Measurements from ENCODE around the gene FGD2. TPM values are rescaled to one million over a fixed set of nuclear protein-coding genes. Genes with fewer than 3 reads are reported as not detected.

The FGD2 gene
- total and polyA plus RNA-seq, 2 donors (not counting 3 experiments of a cell fraction or from before 2014, with no cell fraction given), result not detected

DNA sequence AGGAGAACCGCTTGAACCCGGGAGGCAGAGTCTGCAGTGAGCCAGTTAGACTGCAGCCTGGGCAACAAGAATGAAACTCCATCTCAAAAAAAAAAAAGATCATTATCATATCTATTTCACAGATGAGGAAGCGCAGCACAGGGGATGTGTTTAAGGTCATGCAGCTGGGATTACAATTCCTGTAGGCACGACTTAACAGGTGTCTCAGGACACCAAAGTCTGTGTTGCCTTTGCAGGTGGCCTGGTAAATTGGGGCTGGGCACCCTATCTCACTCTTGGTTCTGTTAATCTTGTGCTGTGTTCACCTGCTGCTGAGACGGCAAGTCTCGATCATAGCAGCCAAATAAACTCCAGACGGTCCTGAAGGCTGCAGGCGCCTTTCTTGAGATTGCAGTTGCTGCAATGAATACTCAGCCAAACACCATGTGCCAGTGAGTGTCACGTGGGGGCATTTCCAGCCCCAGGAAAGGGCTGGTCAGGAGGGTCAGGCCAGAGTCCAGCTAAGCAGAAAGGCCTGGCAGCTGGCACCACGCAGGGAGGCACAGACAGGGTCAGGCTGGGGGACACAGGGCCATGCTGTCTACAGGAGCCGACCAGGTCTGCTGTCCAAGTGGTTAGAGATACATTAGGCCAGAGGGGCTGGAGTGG is 55.8 kb downstream of the FGD2 start:
- H3K27ac ChIP-seq (ENCODE audit: insufficient read depth, low read depth, low read length), result no peak overlapping the region
- H3K4me2 ChIP-seq (ENCODE audit: insufficient read depth, low read length), result no peak overlapping the region
- BruUV-seq (replicated peaks), result no TSS peak
- peaks cover 9% of the 10 kb centered on the region for H3K4me1 ChIP-seq (ENCODE audit: control insufficient read depth, extremely low read depth, insufficient read depth, low read length)
- dilution Hi-C loops (cut with MboI; ENCODE audit: extremely low pct_ligation_motif_present, low sequenced_read_pairs), result no loop called here
- FAIRE-seq, result no peak
- no peak for DNase-seq (ENCODE audit: low read depth, low spot score)
- H3K9me1 ChIP-seq (replicated peaks; ENCODE audit: control insufficient read depth, extremely low read depth, insufficient read depth, low read length), result no peaks in the 10 kb centered on the region
- TF ChIP-seq FOS (IDR thresholded peaks at IDR 0.05; ENCODE audit: borderline replicate concordance, insufficient read depth, low read length) (no peak), GATA2 (IDR thresholded peaks at IDR 0.05; ENCODE audit: insufficient read depth, insufficient read length, low read depth, low read length) (no peak), EZH2 (IDR thresholded peaks at IDR 0.05; ENCODE audit: borderline replicate concordance, low read depth, low read length, severe bottlenecking) (no peak)
- no peak overlapping the region for H2AFZ ChIP-seq (ENCODE audit: low read depth, low read length)
- no peaks in the 10 kb centered on the region for H3K36me3 ChIP-seq (ENCODE audit: control insufficient read depth in 2 of 2, extremely low read depth in 1 of 2, insufficient read depth in 2 of 2, low read length in 2 of 2)
- intact Hi-C loops (cut with micrococcal nuclease), result no loop called here
- no peaks in the 10 kb centered on the region for H4K20me1 ChIP-seq (replicated peaks; ENCODE audit: control insufficient read depth, extremely low read depth, insufficient read depth, low read length)
- no peaks in the 10 kb centered on the region for H3K27me3 ChIP-seq (ENCODE audit: control insufficient read depth in 2 of 2, insufficient read depth in 2 of 2, low read length in 2 of 2)
- no peak overlapping the region for H3K4me3 ChIP-seq (replicated peaks in 1 of 3; ENCODE audit: insufficient read depth in 1 of 3, low read depth in 1 of 3, low read length in 3 of 3)
- H3K79me2 ChIP-seq (ENCODE audit: control insufficient read depth, insufficient read depth, low read length), result no peaks in the 10 kb centered on the region
- CTCF ChIA-PET, result interaction anchor here (2.4 to 15.2 kb wide), 3 partner anchors 10 to 110 kb away, joined by 7 to 399 read pairs (median 15); partner anchors contain the start of gene PIM1
- no peak overlapping the region for H3K9ac ChIP-seq (replicated peaks; ENCODE audit: extremely low read depth, insufficient read depth, low read length)
- POLR2A ChIA-PET, result no interaction called here
- no peaks in the 10 kb centered on the region for H3K9me3 ChIP-seq (replicated peaks; ENCODE audit: control insufficient read depth, insufficient read depth, low read length)

DNA sequence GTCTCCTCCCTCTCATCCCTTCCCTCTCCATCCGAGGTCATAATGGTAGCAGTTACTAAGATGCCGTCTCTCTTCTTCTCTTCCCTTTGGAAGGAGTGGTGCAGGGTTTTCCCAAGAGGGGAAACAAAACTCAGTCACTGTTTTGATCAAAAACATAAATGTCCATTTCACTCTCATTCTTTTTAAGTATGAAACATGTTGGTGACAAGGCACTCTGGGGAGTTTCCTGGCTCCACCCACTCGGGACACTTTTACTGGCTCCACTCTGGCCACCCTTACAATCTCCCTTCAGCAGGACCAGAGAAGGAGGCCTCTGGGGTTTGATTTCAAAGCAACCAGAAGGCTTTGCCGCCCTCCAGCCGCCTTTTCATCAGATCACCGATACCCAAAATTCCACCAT is 57.0 kb downstream of the FGD2 start:
- Histone ChIP-seq H3K4me1 (ENCODE audit: control insufficient read depth, extremely low read depth, insufficient read depth, low read length) (peaks cover 9% of the 10 kb centered on the region), H3K79me2 (ENCODE audit: control insufficient read depth, insufficient read depth, low read length) (no peaks in the 10 kb centered on the region), H3K9me3 (replicated peaks; ENCODE audit: control insufficient read depth, insufficient read depth, low read length) (no peaks in the 10 kb centered on the region), H2AFZ (ENCODE audit: low read depth, low read length) (no peak overlapping the region), H3K9ac (replicated peaks; ENCODE audit: extremely low read depth, insufficient read depth, low read length) (no peak overlapping the region), H4K20me1 (replicated peaks; ENCODE audit: control insufficient read depth, extremely low read depth, insufficient read depth, low read length) (no peaks in the 10 kb centered on the region), H3K27me3 (ENCODE audit: control insufficient read depth in 2 of 2, insufficient read depth in 2 of 2, low read length in 2 of 2) (no peaks in the 10 kb centered on the region), H3K27ac (ENCODE audit: insufficient read depth, low read depth, low read length) (no peak overlapping the region), H3K9me1 (replicated peaks; ENCODE audit: control insufficient read depth, extremely low read depth, insufficient read depth, low read length) (no peaks in the 10 kb centered on the region), H3K4me2 (ENCODE audit: insufficient read depth, low read length) (no peak overlapping the region), H3K4me3 (replicated peaks in 1 of 3; ENCODE audit: insufficient read depth in 1 of 3, low read depth in 1 of 3, low read length in 3 of 3) (no peak overlapping the region), H3K36me3 (ENCODE audit: control insufficient read depth in 2 of 2, extremely low read depth in 1 of 2, insufficient read depth in 2 of 2, low read length in 2 of 2) (no peaks in the 10 kb centered on the region)
- POLR2A ChIA-PET, result no interaction called here
- dilution Hi-C loops (cut with MboI; ENCODE audit: extremely low pct_ligation_motif_present, low sequenced_read_pairs) (no loop called here), intact Hi-C loops (cut with micrococcal nuclease) (no loop called here)
- TF ChIP-seq POLR2A (IDR thresholded peaks at IDR 0.05; ENCODE audit: low read depth, low read length) (no peak), FOS (IDR thresholded peaks at IDR 0.05; ENCODE audit: borderline replicate concordance, insufficient read depth, low read length) (no peak), JUN (IDR thresholded peaks at IDR 0.05; ENCODE audit: borderline replicate concordance, insufficient read depth, insufficient read length, low read depth) (no peak), MYC (IDR thresholded peaks at IDR 0.05; ENCODE audit: low read depth, low read length) (no peak), POLR2AphosphoS5 (IDR thresholded peaks at IDR 0.05; ENCODE audit: insufficient read depth, low read depth, low read length) (no peak)
- CTCF ChIA-PET, result no interaction called here
- FAIRE-seq (no peak), DNase-seq (ENCODE audit: low read depth, low spot score) (no peak)
- no TSS peak for BruUV-seq (replicated peaks)

Measured in endothelial cell of umbilical vein (primary cell).